ENCODE measurements around the gene DPYD.

Gene DPYD

DNA sequence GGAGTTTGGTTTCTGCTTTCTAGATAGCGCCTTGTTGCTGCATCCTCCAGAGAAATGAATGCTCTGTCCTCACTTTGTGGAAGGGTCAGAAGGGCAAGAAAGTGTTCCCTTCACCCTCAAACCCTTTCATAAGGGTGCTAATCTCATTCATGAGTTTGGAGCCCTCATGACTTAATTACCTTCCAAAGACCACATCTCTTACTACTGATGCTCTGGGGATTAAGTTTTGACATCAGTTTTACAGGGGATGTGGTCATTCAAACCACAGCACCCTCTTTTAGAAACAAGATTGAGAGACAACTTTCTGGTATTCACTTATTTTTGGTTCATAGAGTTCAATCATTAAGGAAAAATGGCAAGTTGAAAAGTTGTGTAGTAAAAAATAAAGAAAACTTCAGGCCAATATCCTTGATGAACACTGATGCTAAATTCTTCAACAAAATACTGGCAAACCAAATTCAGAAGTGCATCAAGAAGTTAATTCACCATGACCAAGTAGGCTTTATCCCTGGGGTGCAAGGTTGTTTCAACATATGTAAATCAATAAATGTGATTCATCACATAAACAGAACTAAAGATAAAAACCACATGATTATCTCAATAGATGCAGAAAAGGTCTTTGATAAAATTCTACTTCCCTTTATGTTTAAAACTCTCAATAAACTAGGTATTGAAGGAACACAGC is 757.1 kb downstream of the DPYD start:
- no peak for DNase-seq (ENCODE audit: low read depth in 3 of 3, low spot score in 1 of 3)

DNA sequence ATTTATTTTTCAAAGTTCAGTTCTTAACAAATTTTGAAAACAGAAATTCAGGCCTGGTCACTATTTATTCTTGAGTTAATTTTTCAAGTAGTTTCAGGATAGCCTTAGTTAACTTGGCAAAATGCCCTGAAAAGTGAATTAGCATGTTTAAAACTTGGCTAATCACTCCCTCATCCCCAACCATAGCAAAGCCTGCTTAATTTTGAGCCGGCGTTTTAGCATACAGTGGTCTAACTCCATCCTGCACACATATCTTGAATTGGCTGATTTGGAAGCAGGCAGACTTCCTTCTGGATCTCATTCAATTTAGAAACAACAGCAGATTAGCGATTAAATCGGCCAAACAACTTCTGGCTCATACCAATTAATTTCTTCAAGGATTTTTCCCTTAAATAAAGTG is 760.0 kb downstream of the DPYD start:
- no peak for DNase-seq (ENCODE audit: low read depth in 3 of 3, low spot score in 1 of 3)

DNA sequence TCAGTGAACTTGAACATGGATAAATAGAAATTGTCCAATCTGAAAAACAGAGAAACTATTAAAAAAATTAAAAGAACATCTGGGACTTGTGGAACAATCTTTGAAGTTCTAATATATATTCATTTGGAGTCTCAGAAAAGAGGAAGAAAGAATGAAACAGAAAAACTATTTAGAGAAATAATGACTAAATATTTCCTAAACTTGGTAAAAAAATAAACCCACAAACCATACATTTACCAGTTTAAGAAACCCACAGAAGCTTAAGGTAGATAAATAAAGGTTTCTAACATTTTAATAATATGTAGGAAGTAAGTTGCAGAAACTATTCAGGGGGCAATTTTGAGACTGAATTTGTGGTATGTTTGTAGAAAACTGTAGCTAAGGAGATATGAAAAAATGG is 761.5 kb downstream of the DPYD start:
- no peak for DNase-seq (ENCODE audit: low read depth in 3 of 3, low spot score in 1 of 3)

DNA sequence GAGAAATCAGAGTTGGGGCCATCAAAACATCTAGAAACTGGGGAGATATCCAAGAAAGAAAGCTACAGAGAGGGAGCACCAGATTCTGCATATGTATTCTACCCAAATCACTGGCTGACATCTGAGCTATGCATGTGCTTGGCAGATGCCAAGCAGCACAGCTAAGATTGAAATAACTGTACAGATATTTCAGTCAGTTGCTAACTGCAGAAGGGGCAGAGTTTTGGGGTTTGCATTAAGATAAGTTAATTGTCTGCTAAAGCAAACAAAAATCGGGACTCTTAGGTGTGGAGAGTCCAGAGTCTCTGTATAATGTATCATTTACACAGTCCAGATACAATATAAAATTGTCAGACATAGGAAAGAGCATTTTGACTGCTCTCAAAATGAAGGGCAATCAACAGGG is 762.1 kb downstream of the DPYD start:
- DNase-seq (ENCODE audit: low read depth in 3 of 3, low spot score in 1 of 3), result no peak

DNA sequence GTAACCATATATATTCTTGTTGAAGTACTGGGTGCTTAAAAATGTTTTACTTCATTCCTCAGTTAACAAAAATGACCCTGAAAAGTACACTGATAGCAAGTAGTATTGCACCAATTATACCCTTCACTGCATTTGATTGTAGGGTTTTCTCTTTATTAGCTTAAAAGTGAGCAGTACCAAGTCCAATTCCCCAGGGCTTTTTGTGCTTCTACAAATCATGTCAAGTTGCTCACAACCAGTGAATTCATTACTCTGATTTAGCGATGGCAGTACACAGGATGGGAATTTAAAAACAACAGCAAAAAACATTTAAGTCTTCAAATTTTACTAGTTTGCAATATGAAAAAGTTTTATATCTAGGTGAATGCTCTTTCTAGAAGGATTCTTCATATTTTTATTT is 762.8 kb downstream of the DPYD start:
- no peak for DNase-seq (ENCODE audit: low read depth in 3 of 3, low spot score in 1 of 3)

DNA sequence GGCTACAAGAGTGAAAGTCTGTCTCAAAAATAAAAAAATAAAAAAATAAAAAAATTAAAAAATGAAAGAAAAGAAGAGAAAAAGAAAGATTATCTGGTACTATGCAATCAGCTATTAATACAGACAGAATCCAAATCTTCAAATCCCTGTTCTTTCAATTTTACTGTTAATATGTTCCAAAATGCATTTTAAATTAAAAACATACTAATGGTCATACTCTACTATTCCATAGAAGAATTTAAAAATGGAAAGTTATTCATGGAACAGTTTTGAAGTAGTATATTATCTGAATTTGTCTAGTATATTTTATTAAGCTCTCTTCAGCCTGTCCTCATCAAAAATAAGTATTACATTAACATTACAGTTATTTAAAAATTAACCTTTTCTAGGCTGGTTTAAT is 769.2 kb downstream of the DPYD start:
- no peak for DNase-seq (ENCODE audit: low read depth in 3 of 3, low spot score in 1 of 3)

DNA sequence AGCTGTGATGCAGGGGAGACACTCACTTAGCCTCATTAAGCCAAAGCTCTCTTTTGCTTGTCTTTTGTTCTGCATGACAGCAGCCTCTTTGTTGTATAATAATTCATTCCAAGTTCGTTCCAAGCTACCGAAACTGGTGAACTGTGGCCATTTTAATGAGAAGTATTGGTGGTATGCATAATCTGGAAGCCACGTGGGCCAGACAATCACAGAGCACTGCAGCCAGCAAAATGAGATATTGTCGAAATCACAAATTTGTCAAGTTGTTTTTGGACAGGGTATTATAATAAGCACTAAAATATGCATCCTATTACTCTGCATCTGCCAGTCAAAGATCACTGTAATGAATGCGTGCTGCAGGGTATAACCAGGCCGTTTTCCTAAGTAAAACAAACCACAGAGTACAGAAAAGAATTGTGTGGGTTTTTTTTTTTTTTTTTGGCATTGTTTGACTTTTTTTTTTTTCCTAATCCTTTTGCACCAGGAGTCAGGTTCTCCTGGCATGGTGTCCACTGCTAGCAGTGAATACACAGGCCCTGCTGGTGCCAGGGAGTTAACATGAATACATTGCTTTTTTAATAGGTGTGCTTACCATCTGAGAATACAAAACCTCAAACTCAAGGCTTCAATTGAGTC is 775.4 kb downstream of the DPYD start:
- no peak for DNase-seq (ENCODE audit: low read depth in 3 of 3, low spot score in 1 of 3)

DNA sequence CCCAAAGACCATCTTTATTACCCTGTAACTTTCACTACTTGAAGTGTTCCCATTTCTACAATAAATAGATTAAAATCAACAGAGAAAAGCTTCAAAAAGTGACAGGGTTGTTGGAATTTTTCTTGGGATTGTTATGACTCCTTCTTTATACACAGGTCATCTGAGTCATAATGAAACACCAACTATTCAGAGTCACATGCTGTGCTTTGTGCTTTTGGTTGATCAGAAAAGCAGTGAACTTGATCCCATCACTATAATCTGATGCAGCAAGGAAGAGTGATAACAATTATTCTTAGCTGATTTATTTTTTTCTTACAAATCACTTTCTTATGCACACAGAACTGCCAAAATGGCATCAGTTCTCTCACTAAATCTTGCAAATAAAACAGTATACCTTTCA is 776.3 kb downstream of the DPYD start:
- no peak for DNase-seq (ENCODE audit: low read depth in 3 of 3, low spot score in 1 of 3)

DNA sequence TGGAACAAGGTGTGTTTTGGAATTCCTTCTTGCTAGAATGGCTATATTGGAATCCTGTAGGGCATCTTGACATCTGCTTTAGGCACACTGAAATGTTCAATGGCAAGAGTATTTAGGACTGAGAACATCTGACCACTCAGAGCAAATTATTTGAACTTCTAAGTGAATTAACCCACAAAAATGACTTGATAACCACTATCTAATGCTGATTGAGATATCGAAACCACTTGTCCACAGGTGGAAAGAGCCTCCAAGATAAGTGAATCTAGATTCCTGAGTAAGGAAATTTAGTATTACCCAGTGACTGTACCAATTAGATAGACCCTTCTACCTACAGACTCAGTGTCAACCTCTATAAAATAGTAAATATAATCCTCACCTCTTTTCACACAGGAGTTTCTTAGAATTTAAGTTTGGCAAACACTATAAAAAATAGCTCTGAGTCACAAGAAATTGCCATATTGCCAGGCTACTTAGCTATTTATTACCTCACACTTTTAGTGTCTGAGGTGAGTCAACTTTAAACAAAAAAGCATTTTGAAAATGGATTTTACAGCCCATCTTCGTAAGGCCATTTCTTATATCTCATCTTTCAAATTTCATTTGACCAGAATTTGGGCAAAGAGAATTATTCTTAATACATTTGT is 777.5 kb downstream of the DPYD start:
- DNase-seq (ENCODE audit: low read depth in 3 of 3, low spot score in 1 of 3), result no peak

DNA sequence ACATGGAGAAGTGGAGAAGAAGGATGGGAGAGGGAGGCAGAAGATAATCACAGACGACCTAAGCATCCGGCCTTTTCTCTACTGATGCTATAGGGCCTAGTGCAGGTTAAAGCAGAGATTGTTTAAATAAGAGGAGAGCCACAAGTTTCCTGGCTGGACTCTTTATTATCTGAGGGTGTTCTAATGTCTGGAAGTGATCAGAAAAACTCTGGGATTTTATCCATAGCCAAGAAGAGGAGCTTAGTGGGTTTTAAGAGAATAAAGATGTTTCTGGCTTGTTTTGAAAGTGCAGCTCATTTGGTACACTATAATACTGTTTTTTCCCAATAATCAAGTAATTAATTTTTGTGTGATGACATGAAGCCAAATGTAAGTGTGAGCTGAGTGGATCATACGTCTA is 780.2 kb downstream of the DPYD start:
- no peak for DNase-seq (ENCODE audit: low read depth in 3 of 3, low spot score in 1 of 3)

DNA sequence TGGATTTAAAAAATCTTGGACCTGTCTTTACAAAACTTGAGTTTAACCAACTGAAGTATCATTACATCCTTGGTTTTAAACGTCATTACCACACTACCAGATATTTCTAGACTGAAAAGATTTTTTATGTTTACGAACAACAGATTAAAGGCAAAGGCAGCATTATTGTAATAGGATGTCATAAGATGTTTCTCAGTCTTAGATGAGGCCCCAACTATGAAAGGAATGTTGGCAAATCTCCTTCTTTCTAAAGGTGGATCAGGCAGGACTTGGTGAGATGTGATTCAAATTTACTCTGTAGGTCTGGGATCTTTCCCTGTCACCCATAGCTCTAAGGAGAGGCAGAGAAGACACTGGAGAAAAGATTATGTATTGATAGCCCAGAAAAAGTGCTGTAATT is 781.3 kb downstream of the DPYD start:
- DNase-seq (ENCODE audit: low read depth in 3 of 3, low spot score in 1 of 3), result no peak

DNA sequence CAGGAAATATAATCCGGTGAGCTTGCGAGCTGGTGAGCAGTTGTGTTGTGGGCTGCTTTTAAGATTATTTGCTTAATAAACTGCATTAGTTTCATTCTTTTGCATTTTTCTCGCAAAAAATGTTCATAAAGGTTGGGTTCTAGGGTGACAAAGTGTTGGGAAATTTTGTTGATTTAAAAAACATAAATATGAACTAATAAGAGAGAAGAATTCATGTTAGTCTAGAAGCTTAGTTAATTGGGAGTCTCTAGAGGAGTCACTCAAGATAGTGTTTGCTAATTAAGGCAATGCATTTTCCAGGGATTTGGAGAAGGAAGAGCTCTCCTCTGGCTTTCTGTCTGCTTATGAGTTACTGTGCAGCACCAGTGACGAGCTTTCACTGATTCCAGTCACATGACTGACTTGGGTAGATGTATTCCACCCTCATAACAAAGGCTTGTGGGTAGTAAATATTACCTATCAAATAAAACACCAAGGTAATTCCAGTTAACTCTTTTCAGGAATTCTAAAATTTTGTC is 782.3 kb downstream of the DPYD start:
- no peak for DNase-seq (ENCODE audit: low read depth in 3 of 3, low spot score in 1 of 3)

DNA sequence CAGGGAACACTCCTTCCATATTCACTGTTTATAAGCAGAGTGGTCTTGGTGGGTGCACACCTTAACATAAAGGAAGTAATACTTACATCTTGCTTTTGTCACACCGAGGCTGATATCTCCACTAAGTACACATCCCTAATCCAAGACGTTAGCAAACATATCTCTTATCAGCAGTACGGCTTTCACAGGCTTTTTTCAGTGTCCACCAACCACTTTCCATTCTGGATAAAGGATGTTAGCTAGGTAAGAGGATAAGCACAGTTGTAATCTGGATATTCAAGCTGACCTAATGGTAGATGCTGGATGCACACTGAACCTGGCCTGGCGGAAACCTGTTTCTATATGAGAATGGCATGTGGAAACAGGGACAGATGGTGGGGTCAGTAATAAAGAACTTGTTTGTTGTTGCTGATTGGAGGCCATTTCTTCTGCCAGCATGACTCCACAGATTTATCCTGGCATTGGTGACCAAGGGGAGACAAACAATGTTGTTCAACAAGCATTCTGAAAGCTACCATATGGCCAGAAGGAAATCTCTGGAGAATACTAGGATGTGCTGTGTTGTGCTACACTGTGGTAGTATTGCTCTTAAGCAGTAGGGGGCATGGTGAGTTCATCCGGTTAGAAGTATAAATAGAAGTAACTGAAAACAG is 782.8 kb downstream of the DPYD start:
- no peak for DNase-seq (ENCODE audit: low read depth in 3 of 3, low spot score in 1 of 3)

DNA sequence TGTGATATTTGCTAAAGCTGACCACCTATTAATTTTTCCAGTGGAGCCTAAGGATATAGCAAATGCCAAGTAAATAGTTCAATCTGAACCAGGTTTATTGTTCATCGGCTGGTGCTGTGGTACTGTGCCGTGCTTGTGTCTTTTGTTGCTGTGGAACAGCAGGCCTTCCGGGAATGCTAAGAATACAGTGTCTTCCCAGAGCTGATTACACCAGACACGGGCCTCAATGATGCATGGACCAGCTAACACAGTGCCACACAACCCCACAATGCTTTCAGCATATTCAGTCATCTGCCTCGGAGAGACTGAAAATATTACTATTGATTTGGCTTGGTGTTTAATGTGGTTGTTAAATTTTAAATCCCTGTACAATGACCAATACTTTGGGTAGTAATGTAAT is 783.8 kb downstream of the DPYD start:
- DNase-seq (ENCODE audit: low read depth in 3 of 3, low spot score in 1 of 3), result no peak

DNA sequence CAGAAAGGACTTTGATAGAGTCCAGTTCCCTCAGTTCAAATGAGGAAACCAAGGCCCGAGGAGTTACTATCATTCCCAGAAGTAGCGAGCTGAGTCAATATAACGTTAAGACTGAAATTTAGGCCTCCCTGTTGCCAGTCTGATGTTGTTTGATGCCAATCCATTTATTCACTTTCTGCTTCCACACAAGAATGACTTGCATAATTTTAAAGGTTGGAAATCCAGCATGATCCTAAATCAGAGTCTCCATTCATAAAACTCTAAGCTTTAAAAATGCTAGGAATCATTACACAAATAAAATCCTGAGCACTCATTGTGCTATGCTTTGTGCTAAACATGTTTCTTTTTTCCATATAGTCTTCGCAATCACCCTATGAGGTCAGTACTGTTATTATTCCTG is 784.9 kb downstream of the DPYD start:
- DNase-seq (ENCODE audit: low read depth in 3 of 3, low spot score in 1 of 3), result no peak

DNA sequence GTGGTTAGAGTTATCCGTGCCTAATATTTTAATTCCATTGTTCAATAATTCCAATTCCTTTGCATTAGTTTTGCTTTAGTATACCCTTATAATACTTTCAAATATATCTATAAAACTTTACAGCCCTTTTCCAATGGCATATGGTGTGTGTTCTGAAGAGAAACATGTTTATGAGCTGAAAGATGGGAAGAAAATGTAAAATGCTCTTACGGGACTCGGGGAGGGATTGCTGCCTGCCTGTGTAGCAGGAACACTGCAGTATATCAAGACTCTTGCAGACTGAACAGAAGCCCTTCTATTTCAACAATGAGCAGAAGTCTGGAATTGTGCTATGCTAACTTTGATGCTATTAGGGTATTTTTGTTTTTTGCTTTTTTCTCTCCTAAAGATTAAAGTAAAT is 792.4 kb downstream of the DPYD start:
- DNase-seq (ENCODE audit: low read depth in 3 of 3, low spot score in 1 of 3), result no peak

DNA sequence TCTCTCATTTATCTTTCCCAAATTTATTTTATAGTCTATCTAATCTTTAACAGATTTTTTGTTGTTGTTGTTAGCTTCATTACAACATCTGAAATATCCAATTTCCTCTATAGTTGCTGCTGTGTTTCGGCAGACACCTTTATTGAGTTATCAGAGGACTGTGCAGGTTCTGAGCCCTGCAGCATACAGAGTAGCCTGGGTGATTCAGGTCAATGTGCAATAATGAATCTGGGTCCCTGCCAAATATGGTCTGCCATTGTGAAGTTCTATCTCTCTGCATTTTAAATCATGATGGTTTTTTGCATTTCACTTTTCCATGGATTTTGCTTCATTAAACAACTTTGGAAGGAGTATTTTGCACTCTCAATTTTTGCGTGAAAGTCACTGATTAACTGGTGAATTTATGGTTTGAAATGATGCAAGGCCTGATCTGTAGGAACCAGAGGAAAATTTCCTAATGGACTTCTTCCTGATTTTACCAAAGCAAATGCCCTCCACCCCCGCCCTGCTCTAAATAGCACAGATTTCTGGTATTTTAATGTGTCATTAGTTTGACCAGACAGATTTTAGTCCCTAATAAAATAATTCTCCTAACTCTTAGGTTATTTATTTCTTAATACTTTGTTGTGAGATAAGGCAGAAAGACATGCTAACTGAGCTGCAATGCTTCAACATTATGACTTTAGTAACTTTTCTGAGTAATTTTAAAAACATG is 797.0 kb downstream of the DPYD start:
- DNase-seq (ENCODE audit: low read depth in 3 of 3, low spot score in 1 of 3), result no peak

DNA sequence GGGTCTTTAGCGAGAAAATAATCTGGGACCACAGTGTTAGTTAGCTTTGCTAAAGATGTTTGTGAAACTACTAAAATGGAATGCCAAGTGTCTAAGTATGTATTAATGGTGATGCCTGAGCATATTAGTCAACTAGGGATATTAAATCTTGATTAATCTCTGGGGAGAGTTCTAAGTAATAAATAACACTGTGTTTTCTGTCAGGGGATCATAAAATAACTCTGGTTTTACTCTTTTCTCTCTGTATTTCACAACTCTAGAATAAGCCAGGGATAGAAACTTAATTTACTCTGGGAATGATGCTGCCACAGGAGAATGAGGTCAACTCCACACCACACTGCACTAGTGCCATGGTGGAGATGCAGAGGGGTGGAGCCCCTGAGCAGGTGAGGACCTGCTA is 800.0 kb downstream of the DPYD start:
- no peak for DNase-seq (ENCODE audit: low read depth in 3 of 3, low spot score in 1 of 3)

DNA sequence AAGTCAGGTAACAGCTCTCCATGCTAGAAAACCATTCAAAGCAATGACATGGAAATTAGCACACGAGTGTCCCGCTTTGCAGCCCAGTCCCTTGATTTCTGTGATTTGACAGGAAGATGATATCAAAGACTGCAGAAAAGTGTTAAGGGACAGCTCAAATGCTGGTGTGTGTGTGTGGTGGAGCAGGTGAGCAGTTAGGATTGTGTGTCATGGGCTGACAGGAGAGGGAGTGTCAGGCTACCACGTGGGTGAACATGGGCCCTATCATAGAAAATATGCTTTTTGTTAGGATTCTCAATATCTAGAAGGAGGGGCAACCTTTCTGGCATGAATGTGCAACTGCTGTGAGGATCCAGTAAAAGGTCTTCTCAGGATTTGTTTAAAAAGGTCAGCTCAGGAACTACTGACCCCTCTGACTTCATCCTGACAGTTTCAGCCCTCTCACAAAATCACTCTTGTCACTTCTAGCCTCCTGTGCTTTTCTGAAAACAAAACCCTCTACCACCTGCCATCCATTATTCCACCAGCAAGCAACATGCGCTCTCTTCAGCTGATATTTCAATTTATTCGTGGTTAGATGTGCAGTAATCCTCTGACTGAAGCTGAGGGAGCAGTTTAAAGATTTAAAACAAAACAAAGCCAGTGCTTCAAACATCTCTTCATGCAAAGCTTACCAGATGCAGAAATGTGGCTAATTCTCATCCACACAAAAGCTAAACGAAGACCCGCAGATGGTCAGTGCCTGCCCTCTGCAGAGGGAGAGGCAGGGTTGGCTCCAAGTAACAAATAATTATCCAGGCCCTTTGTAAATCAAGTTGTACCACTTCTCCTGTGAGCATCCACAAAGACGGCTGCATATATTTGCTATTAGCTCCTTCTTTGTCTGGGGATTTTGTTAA is 801.3 kb downstream of the DPYD start:
- DNase-seq (ENCODE audit: low read depth in 3 of 3, low spot score in 1 of 3), result no peak

DNA sequence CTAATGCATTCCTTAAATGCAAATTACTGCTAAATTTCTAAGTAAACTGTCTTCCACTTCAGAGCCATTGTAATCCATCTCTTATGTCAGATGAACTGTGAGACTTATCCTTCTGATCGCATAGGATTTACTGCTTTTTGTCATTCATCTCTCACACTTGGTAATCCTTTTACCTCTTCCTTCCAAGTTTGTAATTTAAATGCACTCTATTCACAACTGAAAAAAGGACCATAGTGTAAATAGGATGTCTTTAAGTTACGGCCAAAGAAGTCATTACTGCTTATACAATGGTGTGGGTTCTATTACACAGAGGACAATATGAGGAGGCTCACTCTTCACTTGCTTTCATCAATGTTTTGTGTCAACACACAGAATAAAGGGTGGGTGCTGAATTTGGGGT is 806.0 kb downstream of the DPYD start:
- no peak for DNase-seq (ENCODE audit: low read depth in 3 of 3, low spot score in 1 of 3)

All from stimulated activated CD4-positive, alpha-beta T cell treated with anti-CD3 and anti-CD28 coated beads, TNF-alpha, amount 100 ng/mL, for 1 hour (primary cell).